ENCODE data around the gene ADGRL3. TPM values are rescaled to one million over a fixed set of nuclear protein-coding genes. Genes with fewer than 3 reads are reported as not detected.

The ADGRL3 gene
- total RNA-seq, 3 donors from 2014 or later (not counting 1 experiment from before 2014, with no cell fraction given), result not detected

GRCh38 chr4:61953386-61953785 is 753.3 kb downstream of the ADGRL3 start:
- Histone ChIP-seq H3K27ac (ENCODE audit: low read length) (no peak overlapping the region), H3K4me1 (ENCODE audit: control insufficient read depth, insufficient read depth, low read length) (no peaks in the 10 kb centered on the region), H3K36me3 (ENCODE audit: control insufficient read depth, insufficient read depth, low read length) (no peaks in the 10 kb centered on the region), H3K9me3 (ENCODE audit: control insufficient read depth, insufficient read depth, low read length) (no peaks in the 10 kb centered on the region), H3K27me3 (ENCODE audit: control insufficient read depth, insufficient read depth, low read length) (no peaks in the 10 kb centered on the region), H3K4me3 (ENCODE audit: low read length) (no peak overlapping the region)
- no peak for TF ChIP-seq CTCF (IDR thresholded peaks at IDR 0.05)
- H3K27me3 Mint-ChIP-seq (ENCODE audit: low read depth in 2 of 2), result no peaks in the 10 kb centered on the region
- DNase-seq (no peak), ATAC-seq (no peak)
- H3K9me3 Mint-ChIP-seq, result peaks cover 13 to 24% of the 10 kb centered on the region in 2 donors
- H3K27ac Mint-ChIP-seq, result no peak overlapping the region
- H3K4me3 Mint-ChIP-seq, result no peak overlapping the region
- intact Hi-C loops (cut with micrococcal nuclease), result no loop called here
- H3K4me1 Mint-ChIP-seq, result no peaks in the 10 kb centered on the region
- H3K36me3 Mint-ChIP-seq, result peaks cover 11% of the 10 kb centered on the region

- Histone ChIP-seq H3K27me3 (ENCODE audit: control insufficient read depth, insufficient read depth, low read length) (no peaks in the 10 kb centered on the region), H3K4me3 (ENCODE audit: low read length) (no peak overlapping the region), H3K9me3 (ENCODE audit: control insufficient read depth, insufficient read depth, low read length) (no peaks in the 10 kb centered on the region), H3K27ac (ENCODE audit: low read length) (no peak overlapping the region), H3K4me1 (ENCODE audit: control insufficient read depth, insufficient read depth, low read length) (no peaks in the 10 kb centered on the region), H3K36me3 (ENCODE audit: control insufficient read depth, insufficient read depth, low read length) (no peaks in the 10 kb centered on the region)
- 83% methylated on average over 1 of the region's 1 CpG for WGBS (ENCODE audit: insufficient coverage)
- no peak for ATAC-seq
- no peak overlapping the region for H3K27ac Mint-ChIP-seq
- H3K9me3 Mint-ChIP-seq, result peaks cover 11 to 19% of the 10 kb centered on the region in 2 donors
- no peak for DNase-seq
- no peak overlapping the region for H3K4me3 Mint-ChIP-seq
- H3K27me3 Mint-ChIP-seq (ENCODE audit: low read depth in 2 of 2), result no peaks in the 10 kb centered on the region
- H3K4me1 Mint-ChIP-seq, result no peaks in the 10 kb centered on the region
- intact Hi-C loops (cut with micrococcal nuclease), result no loop called here
- TF ChIP-seq CTCF (IDR thresholded peaks at IDR 0.05), result no peak
- no peaks in the 10 kb centered on the region for H3K36me3 Mint-ChIP-seq
These were observed 758.5 kb downstream of the ADGRL3 start for GRCh38 chr4:61958591-61958990.

GRCh38 chr4:61959087-61959486 is 759.0 kb downstream of the ADGRL3 start:
- no peaks in the 10 kb centered on the region for H3K36me3 Mint-ChIP-seq
- H3K9me3 Mint-ChIP-seq, result peaks cover 7 to 15% of the 10 kb centered on the region in 2 donors
- H3K4me1 Mint-ChIP-seq, result no peaks in the 10 kb centered on the region
- intact Hi-C loops (cut with micrococcal nuclease), result no loop called here
- no peak overlapping the region for H3K27ac ChIP-seq (ENCODE audit: low read length)
- no peak for TF ChIP-seq CTCF (IDR thresholded peaks at IDR 0.05)
- H3K4me3 ChIP-seq (ENCODE audit: low read length), result no peak overlapping the region
- H3K4me1 ChIP-seq (ENCODE audit: control insufficient read depth, insufficient read depth, low read length), result no peaks in the 10 kb centered on the region
- no peaks in the 10 kb centered on the region for H3K27me3 ChIP-seq (ENCODE audit: control insufficient read depth, insufficient read depth, low read length)
- no peak overlapping the region for H3K4me3 Mint-ChIP-seq
- no peak overlapping the region for H3K27ac Mint-ChIP-seq
- no CpG with 5 or more reads among the region's 1 CpG for WGBS (ENCODE audit: insufficient coverage)
- H3K9me3 ChIP-seq (ENCODE audit: control insufficient read depth, insufficient read depth, low read length), result no peaks in the 10 kb centered on the region
- H3K27me3 Mint-ChIP-seq (ENCODE audit: low read depth in 2 of 2), result no peaks in the 10 kb centered on the region
- DNase-seq (no peak), ATAC-seq (no peak)
- no peaks in the 10 kb centered on the region for H3K36me3 ChIP-seq (ENCODE audit: control insufficient read depth, insufficient read depth, low read length)

- H3K27ac Mint-ChIP-seq, result no peak overlapping the region
- no peak overlapping the region for H3K4me3 ChIP-seq (ENCODE audit: low read length)
- no peak overlapping the region for H3K4me3 Mint-ChIP-seq
- 80% methylated on average over 4 of the region's 4 CpGs for WGBS (ENCODE audit: insufficient coverage)
- no peaks in the 10 kb centered on the region for H3K4me1 ChIP-seq (ENCODE audit: control insufficient read depth, insufficient read depth, low read length)
- peaks cover 17 to 23% of the 10 kb centered on the region in 2 donors for H3K9me3 Mint-ChIP-seq
- no peak overlapping the region for H3K27ac ChIP-seq (ENCODE audit: low read length)
- DNase-seq (no peak), ATAC-seq (no peak)
- no peak for TF ChIP-seq CTCF (IDR thresholded peaks at IDR 0.05)
- H3K9me3 ChIP-seq (ENCODE audit: control insufficient read depth, insufficient read depth, low read length), result no peaks in the 10 kb centered on the region
- no peaks in the 10 kb centered on the region for H3K4me1 Mint-ChIP-seq
- peaks cover 6% of the 10 kb centered on the region for H3K36me3 Mint-ChIP-seq
- no peaks in the 10 kb centered on the region for H3K27me3 ChIP-seq (ENCODE audit: control insufficient read depth, insufficient read depth, low read length)
- no peaks in the 10 kb centered on the region for H3K27me3 Mint-ChIP-seq (ENCODE audit: low read depth in 2 of 2)
- intact Hi-C loops (cut with micrococcal nuclease), result no loop called here
- H3K36me3 ChIP-seq (ENCODE audit: control insufficient read depth, insufficient read depth, low read length), result no peaks in the 10 kb centered on the region
These were observed 784.3 kb downstream of the ADGRL3 start for GRCh38 chr4:61984260-61984909.
